Nephron progenitor cell (in vitro differentiated cells): ENCODE results near the gene RELT.

Experiments used
- DNase-seq: peaks from one replicate; pipeline ENCODE4 v3.0.0; 2021
- H3K27ac Mint-ChIP-seq: 2 replicates; pipeline ENCODE4 v1.8.0; 2021; ENCODE audit warnings: mild to moderate bottlenecking, moderate library complexity, mixed read lengths
- H3K27me3 Mint-ChIP-seq: 2 replicates; pipeline ENCODE4 v1.8.0; 2021; ENCODE audit warnings: mild to moderate bottlenecking, low read depth, mixed read lengths; ENCODE audit not compliant: poor library complexity
- H3K36me3 Mint-ChIP-seq: 2 replicates; pipeline ENCODE4 v1.8.0; 2021; ENCODE audit warnings: low read depth, mixed read lengths
- H3K4me1 Mint-ChIP-seq: 2 replicates; pipeline ENCODE4 v1.8.0; 2021; ENCODE audit warnings: mixed read lengths
- H3K4me3 Mint-ChIP-seq: 2 replicates; pipeline ENCODE4 v1.8.0; 2021; ENCODE audit warnings: mild to moderate bottlenecking, moderate library complexity, mixed read lengths
- H3K9me3 Mint-ChIP-seq: 2 replicates; pipeline ENCODE4 v1.8.0; 2021; ENCODE audit warnings: mild to moderate bottlenecking, moderate library complexity, mixed read lengths
- TF ChIP-seq, protein P1 (sequence below): fragments of 200-600 bp; sonication (generic); IDR thresholded peaks from 2 replicates; pipeline ENCODE4 v1.5.0; 2021; ENCODE audit warnings: antibody characterized with exemption

Gene RELT

GRCh38 chr11:73345481-73346160, 30.6 kb upstream of the RELT start:
- Mint-ChIP-seq H3K36me3 (peaks cover 19% of the 10 kb centered on the region), H3K9me3 (no peaks in the 10 kb centered on the region), H3K27me3 (peaks cover 23% of the 10 kb centered on the region), H3K4me3 (no peak overlapping the region), H3K4me1 (peaks cover 44% of the 10 kb centered on the region), H3K27ac (no peak overlapping the region)
- DNase-seq, result no peak
- TF ChIP-seq, protein P1, sequence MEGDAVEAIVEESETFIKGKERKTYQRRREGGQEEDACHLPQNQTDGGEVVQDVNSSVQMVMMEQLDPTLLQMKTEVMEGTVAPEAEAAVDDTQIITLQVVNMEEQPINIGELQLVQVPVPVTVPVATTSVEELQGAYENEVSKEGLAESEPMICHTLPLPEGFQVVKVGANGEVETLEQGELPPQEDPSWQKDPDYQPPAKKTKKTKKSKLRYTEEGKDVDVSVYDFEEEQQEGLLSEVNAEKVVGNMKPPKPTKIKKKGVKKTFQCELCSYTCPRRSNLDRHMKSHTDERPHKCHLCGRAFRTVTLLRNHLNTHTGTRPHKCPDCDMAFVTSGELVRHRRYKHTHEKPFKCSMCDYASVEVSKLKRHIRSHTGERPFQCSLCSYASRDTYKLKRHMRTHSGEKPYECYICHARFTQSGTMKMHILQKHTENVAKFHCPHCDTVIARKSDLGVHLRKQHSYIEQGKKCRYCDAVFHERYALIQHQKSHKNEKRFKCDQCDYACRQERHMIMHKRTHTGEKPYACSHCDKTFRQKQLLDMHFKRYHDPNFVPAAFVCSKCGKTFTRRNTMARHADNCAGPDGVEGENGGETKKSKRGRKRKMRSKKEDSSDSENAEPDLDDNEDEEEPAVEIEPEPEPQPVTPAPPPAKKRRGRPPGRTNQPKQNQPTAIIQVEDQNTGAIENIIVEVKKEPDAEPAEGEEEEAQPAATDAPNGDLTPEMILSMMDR, result no peak

- H3K4me3 Mint-ChIP-seq, result no peak overlapping the region
- peaks cover 13% of the 10 kb centered on the region for H3K36me3 Mint-ChIP-seq
- DNase-seq, result no peak
- TF ChIP-seq, protein P1, result no peak
- H3K9me3 Mint-ChIP-seq, result no peaks in the 10 kb centered on the region
- peaks cover 18% of the 10 kb centered on the region for H3K27me3 Mint-ChIP-seq
- peaks cover 42% of the 10 kb centered on the region for H3K4me1 Mint-ChIP-seq
- no peak overlapping the region for H3K27ac Mint-ChIP-seq
These were observed 29.8 kb upstream of the RELT start for GRCh38 chr11:73346186-73346935.

DNA sequence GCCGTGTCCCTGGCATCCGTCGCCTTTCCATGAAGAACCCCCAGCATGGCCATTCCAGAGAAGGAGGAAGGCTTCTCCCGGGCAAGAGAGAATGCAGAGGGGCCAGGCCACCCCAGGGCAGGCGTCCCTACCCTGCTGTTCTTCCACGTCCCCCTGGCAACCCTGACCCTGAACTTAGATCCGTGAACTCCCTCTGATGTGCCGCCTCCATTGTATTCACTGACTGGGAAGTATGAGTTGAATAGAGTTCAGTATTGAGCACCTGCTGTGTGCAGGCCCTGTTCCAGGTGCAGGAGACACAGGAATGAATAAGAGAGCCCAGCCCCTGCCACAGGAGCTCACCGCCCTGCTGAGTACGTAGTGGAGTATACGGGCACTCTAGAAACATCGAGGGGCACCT, 29.1 kb upstream of the RELT start:
- Mint-ChIP-seq H3K27ac (peak overlapping the region; percentile 12), H3K4me1 (peaks cover 37% of the 10 kb centered on the region), H3K27me3 (peaks cover 10% of the 10 kb centered on the region), H3K4me3 (no peak overlapping the region), H3K9me3 (no peaks in the 10 kb centered on the region), H3K36me3 (peaks cover 9% of the 10 kb centered on the region)
- TF ChIP-seq, protein P1, result no peak
- no peak for DNase-seq

DNA sequence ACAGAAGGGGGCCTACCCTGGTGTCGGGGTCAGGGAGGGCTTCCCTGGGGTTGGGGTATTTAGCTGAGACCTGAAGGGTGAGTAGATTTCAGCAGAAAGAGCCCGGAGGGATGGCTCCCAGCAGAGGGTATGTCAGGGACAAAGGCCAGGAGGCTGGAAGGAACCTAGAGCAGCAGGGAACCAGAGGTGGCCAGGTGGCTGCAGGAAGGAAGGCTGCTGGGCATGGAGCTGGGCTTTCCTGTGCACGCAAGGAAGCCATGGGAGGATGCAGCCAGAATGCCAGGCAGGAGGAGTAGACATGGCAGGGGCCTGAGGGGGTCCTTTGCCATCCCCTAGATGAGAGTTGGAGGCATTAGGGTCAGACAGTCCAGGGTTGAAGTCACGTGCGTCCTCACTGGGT, 27.4 kb upstream of the RELT start:
- DNase-seq, result no peak
- H3K36me3 Mint-ChIP-seq, result peaks cover 16% of the 10 kb centered on the region
- H3K4me3 Mint-ChIP-seq, result no peak overlapping the region
- peaks cover 25% of the 10 kb centered on the region for H3K4me1 Mint-ChIP-seq
- TF ChIP-seq, protein P1, result no peak
- no peaks in the 10 kb centered on the region for H3K9me3 Mint-ChIP-seq
- H3K27ac Mint-ChIP-seq, result no peak overlapping the region
- H3K27me3 Mint-ChIP-seq, result peaks cover 4% of the 10 kb centered on the region

GRCh38 chr11:73349633-73350032, 26.6 kb upstream of the RELT start:
- TF ChIP-seq, protein P1, result no peak
- no peak for DNase-seq
- peaks cover 16% of the 10 kb centered on the region for H3K36me3 Mint-ChIP-seq
- no peak overlapping the region for H3K4me3 Mint-ChIP-seq
- H3K4me1 Mint-ChIP-seq, result peaks cover 18% of the 10 kb centered on the region
- no peaks in the 10 kb centered on the region for H3K9me3 Mint-ChIP-seq
- H3K27me3 Mint-ChIP-seq, result peaks cover 3% of the 10 kb centered on the region
- no peak overlapping the region for H3K27ac Mint-ChIP-seq
